ENCODE results near the gene MGAT4B. TPM values are rescaled to one million over a fixed set of nuclear protein-coding genes. Genes with fewer than 3 reads are reported as not detected.

MGAT4B gene
- total RNA-seq, 2 experiments from 2014 or later, result 52.4 to 62.8 TPM

- Mint-ChIP-seq H3K4me3 (no peak overlapping the region), H3K9me3 (ENCODE audit: low read depth) (no peaks in the 10 kb centered on the region), H3K36me3 (ENCODE audit: low read depth) (peaks cover 20% of the 10 kb centered on the region), H3K27me3 (no peaks in the 10 kb centered on the region), H3K27ac (no peak overlapping the region), H3K4me1 (peaks cover 36% of the 10 kb centered on the region)
- ATAC-seq (no peak), DNase-seq (no peak)
- POLR2A ChIA-PET, result no interaction called here
- intact Hi-C loops (cut with DNase I, micrococcal nuclease), result loop anchor here in 1 of 2 experiments (5.0 kb wide), 1 partner anchor 122 kb away; no protein-coding TSS in a partner anchor
- CTCF ChIA-PET, result interaction anchor here (0.5 to 0.8 kb wide), 3 partner anchors 67 to 429 kb away, joined by 3 to 4 read pairs (median 4); no protein-coding TSS in a partner anchor
Measured at GRCh38 chr5:179798771-179799643, 7.7 kb downstream of the MGAT4B start.

GRCh38 chr5:179798144-179798770 is 8.4 kb downstream of the MGAT4B start:
- no peak for DNase-seq
- peaks cover 20% of the 10 kb centered on the region for H3K36me3 Mint-ChIP-seq (ENCODE audit: low read depth)
- no peak overlapping the region for H3K4me3 Mint-ChIP-seq
- POLR2A ChIA-PET, result no interaction called here
- no peak overlapping the region for H3K27ac Mint-ChIP-seq
- H3K9me3 Mint-ChIP-seq (ENCODE audit: low read depth), result no peaks in the 10 kb centered on the region
- H3K27me3 Mint-ChIP-seq, result no peaks in the 10 kb centered on the region
- H3K4me1 Mint-ChIP-seq, result peaks cover 38% of the 10 kb centered on the region
- intact Hi-C loops (cut with DNase I, micrococcal nuclease), result loop anchor here in 1 of 2 experiments (5.0 kb wide), 1 partner anchor 121 kb away; no protein-coding TSS in a partner anchor
- no peak for ATAC-seq
- CTCF ChIA-PET, result interaction anchor here (0.6 to 2.1 kb wide), 3 partner anchors 35 to 160 kb away, joined by 3 to 13 read pairs (median 4); no protein-coding TSS in a partner anchor

GRCh38 chr5:179797741-179798140 is 8.9 kb downstream of the MGAT4B start:
- H3K4me3 Mint-ChIP-seq, result no peak overlapping the region
- H3K27me3 Mint-ChIP-seq, result no peaks in the 10 kb centered on the region
- ChIA-PET POLR2A (no interaction called here), CTCF (interaction anchor here (1.1 to 2.1 kb wide), 4 partner anchors 29 to 65 kb away, joined by 3 to 13 read pairs (median 4); no protein-coding TSS in a partner anchor)
- DNase-seq (no peak), ATAC-seq (no peak)
- H3K27ac Mint-ChIP-seq, result no peak overlapping the region
- peaks cover 37% of the 10 kb centered on the region for H3K4me1 Mint-ChIP-seq
- H3K9me3 Mint-ChIP-seq (ENCODE audit: low read depth), result no peaks in the 10 kb centered on the region
- intact Hi-C loops (cut with DNase I, micrococcal nuclease), result loop anchor here (2.0 to 5.0 kb wide), 3 partner anchors 35 to 139 kb away; no protein-coding TSS in a partner anchor
- peaks cover 20% of the 10 kb centered on the region for H3K36me3 Mint-ChIP-seq (ENCODE audit: low read depth)

- POLR2A ChIA-PET, result no interaction called here
- Mint-ChIP-seq H3K4me3 (peak overlapping the region; percentile 64), H3K27me3 (no peaks in the 10 kb centered on the region), H3K27ac (no peak overlapping the region), H3K9me3 (ENCODE audit: low read depth) (no peaks in the 10 kb centered on the region), H3K36me3 (ENCODE audit: low read depth) (peaks cover 20% of the 10 kb centered on the region), H3K4me1 (peaks cover 30% of the 10 kb centered on the region)
- ATAC-seq (no peak), DNase-seq (no peak)
- intact Hi-C loops (cut with DNase I, micrococcal nuclease), result loop anchor here (1.0 to 5.0 kb wide), 8 partner anchors 10 to 138 kb away; partner anchors contain the start of genes CANX (in 1 of the 2), MAML1 (in 1 of the 2) and TBC1D9B (in 1 of the 2)
- CTCF ChIA-PET, result interaction anchor here (0.5 to 2.1 kb wide), 9 partner anchors 14 to 109 kb away, joined by 3 to 13 read pairs (median 4); no protein-coding TSS in a partner anchor
Measured at GRCh38 chr5:179796877-179797608, 9.6 kb downstream of the MGAT4B start.

- peak; percentile 80 for ATAC-seq
- Mint-ChIP-seq H3K4me3 (peak overlapping the region; percentile 64), H3K36me3 (ENCODE audit: low read depth) (peaks cover 18% of the 10 kb centered on the region), H3K27me3 (no peaks in the 10 kb centered on the region), H3K9me3 (ENCODE audit: low read depth) (no peaks in the 10 kb centered on the region), H3K27ac (no peak overlapping the region), H3K4me1 (peaks cover 25% of the 10 kb centered on the region)
- ChIA-PET POLR2A (no interaction called here), CTCF (interaction anchor here (0.5 to 2.1 kb wide), 11 partner anchors 14 to 251 kb away, joined by 3 to 13 read pairs (median 3); no protein-coding TSS in a partner anchor)
- peak; percentile 87 for DNase-seq
- intact Hi-C loops (cut with DNase I, micrococcal nuclease), result loop anchor here (1.0 to 5.0 kb wide), 8 partner anchors 11 to 137 kb away; partner anchors contain the start of genes CANX (in 1 of the 2), MAML1 (in 1 of the 2) and TBC1D9B (in 1 of the 2)
Measured at GRCh38 chr5:179795863-179796833, 10.5 kb downstream of the MGAT4B start.

GRCh38 chr5:179795049-179795862 is 11.4 kb downstream of the MGAT4B start:
- no peaks in the 10 kb centered on the region for H3K27me3 Mint-ChIP-seq
- H3K4me3 Mint-ChIP-seq, result peak overlapping the region; percentile 55
- POLR2A ChIA-PET, result no interaction called here
- peaks cover 25% of the 10 kb centered on the region for H3K4me1 Mint-ChIP-seq
- peaks cover 18% of the 10 kb centered on the region for H3K36me3 Mint-ChIP-seq (ENCODE audit: low read depth)
- no peak overlapping the region for H3K27ac Mint-ChIP-seq
- CTCF ChIA-PET, result interaction anchor here (0.6 to 1.6 kb wide), 5 partner anchors 8 to 295 kb away, joined by 3 to 5 read pairs (median 3); partner anchors contain the start of gene MAML1
- H3K9me3 Mint-ChIP-seq (ENCODE audit: low read depth), result no peaks in the 10 kb centered on the region
- intact Hi-C loops (cut with DNase I, micrococcal nuclease), result loop anchor here in 1 of 2 experiments (5.0 kb wide), 1 partner anchor 118 kb away; no protein-coding TSS in a partner anchor
- peak; percentile 2 for ATAC-seq
- DNase-seq, result peak; percentile 36

- intact Hi-C loops (cut with DNase I, micrococcal nuclease), result no loop called here
- peaks cover 14% of the 10 kb centered on the region for H3K36me3 Mint-ChIP-seq (ENCODE audit: low read depth)
- H3K9me3 Mint-ChIP-seq (ENCODE audit: low read depth), result no peaks in the 10 kb centered on the region
- DNase-seq (no peak), ATAC-seq (no peak)
- H3K4me1 Mint-ChIP-seq, result peaks cover 25% of the 10 kb centered on the region
- CTCF ChIA-PET, result interaction anchor here (0.6 to 1.6 kb wide), 3 partner anchors 9 to 296 kb away, joined by 3 to 5 read pairs (median 5); partner anchors contain the start of gene MAML1
- no peaks in the 10 kb centered on the region for H3K27me3 Mint-ChIP-seq
- peak overlapping the region; percentile 55 for H3K4me3 Mint-ChIP-seq
- no peak overlapping the region for H3K27ac Mint-ChIP-seq
- POLR2A ChIA-PET, result no interaction called here
Measured at GRCh38 chr5:179794575-179794974, 12.1 kb downstream of the MGAT4B start.

- Mint-ChIP-seq H3K4me3 (no peak overlapping the region), H3K4me1 (peaks cover 25% of the 10 kb centered on the region), H3K9me3 (ENCODE audit: low read depth) (peaks cover 2% of the 10 kb centered on the region), H3K27me3 (no peaks in the 10 kb centered on the region), H3K36me3 (ENCODE audit: low read depth) (peaks cover 10% of the 10 kb centered on the region), H3K27ac (no peak overlapping the region)
- ChIA-PET CTCF (interaction anchor here (0.7 to 1.6 kb wide), 2 partner anchors 9 to 39 kb away, joined by 3 to 5 read pairs; no protein-coding TSS in a partner anchor), POLR2A (no interaction called here)
- ATAC-seq (no peak), DNase-seq (no peak)
- intact Hi-C loops (cut with DNase I, micrococcal nuclease), result no loop called here
Measured at GRCh38 chr5:179794171-179794570, 12.5 kb downstream of the MGAT4B start.

- peak; percentile 57 for DNase-seq
- no peak within 1 kb of the TSS for H3K27ac Mint-ChIP-seq
- ATAC-seq, result peak; percentile 17
- intact Hi-C loops (cut with DNase I, micrococcal nuclease), result no loop called here
- H3K4me1 Mint-ChIP-seq, result peaks cover 25% of the 10 kb centered on the region
- H3K27me3 Mint-ChIP-seq, result no peaks in the 10 kb centered on the region
- POLR2A ChIA-PET, result no interaction called here
- H3K9me3 Mint-ChIP-seq (ENCODE audit: low read depth), result peaks cover 2% of the 10 kb centered on the region
- peaks cover 9% of the 10 kb centered on the region for H3K36me3 Mint-ChIP-seq (ENCODE audit: low read depth)
- CTCF ChIA-PET, result interaction anchor here (0.7 to 1.6 kb wide), 3 partner anchors 10 to 167 kb away, joined by 3 to 5 read pairs (median 3); no protein-coding TSS in a partner anchor
- H3K4me3 Mint-ChIP-seq, result peak within 1 kb of the TSS; percentile 55
Measured at GRCh38 chr5:179793468-179794139, 13.1 kb downstream of the MGAT4B start, which contains the start of gene LTC4S. LTC4S (plus strand) TSS chr5:179793986; CDS start chr5:179794081, 95 bp downstream.
